ENCODE measurements around the gene PLA2G4A. TPM values are rescaled to one million over a fixed set of nuclear protein-coding genes. Genes with fewer than 3 reads are reported as not detected.

Gene PLA2G4A
- total and polyA plus RNA-seq, 2 donors (not counting 1 experiment from before 2014, with no cell fraction given) = 2.8 to 5.8 TPM

DNA sequence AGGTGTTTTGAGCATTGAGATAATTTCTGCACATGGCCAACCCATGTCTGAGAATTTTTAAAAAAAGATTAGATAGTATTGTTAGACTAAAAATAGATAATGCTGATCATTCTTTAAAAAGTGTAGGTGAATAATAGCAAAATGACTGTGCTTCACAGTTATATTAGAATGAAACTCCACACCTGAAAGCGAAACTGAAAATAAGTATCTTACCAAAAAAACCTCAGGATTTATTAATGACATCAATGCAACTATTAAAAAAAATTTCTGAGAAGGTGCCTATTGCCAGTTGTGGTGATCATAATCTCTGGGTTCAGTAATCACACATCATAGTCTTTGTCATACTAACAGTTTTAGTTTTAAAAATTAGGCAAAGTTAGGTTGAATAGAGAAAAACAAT lies 36.5 kb downstream of the PLA2G4A start:
- Histone ChIP-seq H3K9ac (ENCODE audit: insufficient read depth, low read length) (no peak overlapping the region), H3K79me2 (ENCODE audit: control insufficient read depth, insufficient read depth, low read length) (no peaks in the 10 kb centered on the region), H3K9me3 (ENCODE audit: control insufficient read depth, insufficient read depth, low read depth, low read length) (no peaks in the 10 kb centered on the region), H3K4me2 (ENCODE audit: extremely low read depth, insufficient read depth, low read length) (no peak overlapping the region), H3K4me3 (replicated peaks in 1 of 4; ENCODE audit: control extremely low read depth in 1 of 4, insufficient read depth in 1 of 4, low read depth in 3 of 4, low read length in 4 of 4) (no peak overlapping the region), H2AFZ (ENCODE audit: low read length) (no peak overlapping the region), H3K4me1 (ENCODE audit: control insufficient read depth, extremely low read depth, insufficient read depth, low read length) (no peaks in the 10 kb centered on the region), H3K36me3 (ENCODE audit: control insufficient read depth, insufficient read depth, low read length) (no peaks in the 10 kb centered on the region), H3K27me3 (ENCODE audit: control insufficient read depth, insufficient read depth, low read length) (no peaks in the 10 kb centered on the region), H3K27ac (ENCODE audit: insufficient read depth, low read length) (no peak overlapping the region), H4K20me1 (ENCODE audit: control insufficient read depth, extremely low read depth, insufficient read depth, low read length) (no peaks in the 10 kb centered on the region)
- TF ChIP-seq, protein P1, sequence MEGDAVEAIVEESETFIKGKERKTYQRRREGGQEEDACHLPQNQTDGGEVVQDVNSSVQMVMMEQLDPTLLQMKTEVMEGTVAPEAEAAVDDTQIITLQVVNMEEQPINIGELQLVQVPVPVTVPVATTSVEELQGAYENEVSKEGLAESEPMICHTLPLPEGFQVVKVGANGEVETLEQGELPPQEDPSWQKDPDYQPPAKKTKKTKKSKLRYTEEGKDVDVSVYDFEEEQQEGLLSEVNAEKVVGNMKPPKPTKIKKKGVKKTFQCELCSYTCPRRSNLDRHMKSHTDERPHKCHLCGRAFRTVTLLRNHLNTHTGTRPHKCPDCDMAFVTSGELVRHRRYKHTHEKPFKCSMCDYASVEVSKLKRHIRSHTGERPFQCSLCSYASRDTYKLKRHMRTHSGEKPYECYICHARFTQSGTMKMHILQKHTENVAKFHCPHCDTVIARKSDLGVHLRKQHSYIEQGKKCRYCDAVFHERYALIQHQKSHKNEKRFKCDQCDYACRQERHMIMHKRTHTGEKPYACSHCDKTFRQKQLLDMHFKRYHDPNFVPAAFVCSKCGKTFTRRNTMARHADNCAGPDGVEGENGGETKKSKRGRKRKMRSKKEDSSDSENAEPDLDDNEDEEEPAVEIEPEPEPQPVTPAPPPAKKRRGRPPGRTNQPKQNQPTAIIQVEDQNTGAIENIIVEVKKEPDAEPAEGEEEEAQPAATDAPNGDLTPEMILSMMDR (conservative IDR thresholded peaks at IDR 0.05 in 1 of 2, IDR thresholded peaks at IDR 0.05 in 1 of 2; ENCODE audit: low read depth in 1 of 2, low read length in 2 of 2) = no peak
- no peak for TF ChIP-seq EZH2 (IDR thresholded peaks at IDR 0.05; ENCODE audit: low read length, missing control alignments)
- DNase-seq (ENCODE audit: low read depth in 2 of 2) = no peak

DNA sequence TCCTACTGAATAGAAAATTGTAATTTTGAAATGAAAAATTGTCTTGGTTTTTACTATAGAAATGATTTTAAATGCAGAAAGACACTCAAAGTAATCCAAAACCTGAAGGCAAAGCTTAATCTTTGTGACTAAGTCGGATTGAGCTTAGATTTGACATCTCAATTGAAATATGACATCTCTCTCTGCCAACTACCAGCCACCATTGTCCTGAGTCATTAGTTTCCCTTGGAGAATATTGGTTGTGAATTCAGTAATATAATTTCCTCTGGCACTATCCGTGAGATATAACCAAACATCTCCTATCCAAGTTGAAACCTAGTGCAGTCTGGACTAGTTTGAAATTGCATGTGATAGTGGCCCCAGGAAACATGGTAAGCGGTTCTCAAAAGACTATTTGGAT lies 37.1 kb downstream of the PLA2G4A start:
- Histone ChIP-seq H3K4me1 (ENCODE audit: control insufficient read depth, extremely low read depth, insufficient read depth, low read length) (no peaks in the 10 kb centered on the region), H3K9ac (ENCODE audit: insufficient read depth, low read length) (no peak overlapping the region), H3K27me3 (ENCODE audit: control insufficient read depth, insufficient read depth, low read length) (no peaks in the 10 kb centered on the region), H2AFZ (ENCODE audit: low read length) (no peak overlapping the region), H3K4me3 (replicated peaks in 1 of 4; ENCODE audit: control extremely low read depth in 1 of 4, insufficient read depth in 1 of 4, low read depth in 3 of 4, low read length in 4 of 4) (no peak overlapping the region), H4K20me1 (ENCODE audit: control insufficient read depth, extremely low read depth, insufficient read depth, low read length) (no peaks in the 10 kb centered on the region), H3K4me2 (ENCODE audit: extremely low read depth, insufficient read depth, low read length) (no peak overlapping the region), H3K9me3 (ENCODE audit: control insufficient read depth, insufficient read depth, low read depth, low read length) (no peaks in the 10 kb centered on the region), H3K36me3 (ENCODE audit: control insufficient read depth, insufficient read depth, low read length) (no peaks in the 10 kb centered on the region), H3K79me2 (ENCODE audit: control insufficient read depth, insufficient read depth, low read length) (no peaks in the 10 kb centered on the region), H3K27ac (ENCODE audit: insufficient read depth, low read length) (no peak overlapping the region)
- no peak for DNase-seq (ENCODE audit: low read depth in 2 of 2)
- no peak for TF ChIP-seq EZH2 (IDR thresholded peaks at IDR 0.05; ENCODE audit: low read length, missing control alignments)
- TF ChIP-seq, protein P1 (conservative IDR thresholded peaks at IDR 0.05 in 1 of 2, IDR thresholded peaks at IDR 0.05 in 1 of 2; ENCODE audit: low read depth in 1 of 2, low read length in 2 of 2) = no peak

DNA sequence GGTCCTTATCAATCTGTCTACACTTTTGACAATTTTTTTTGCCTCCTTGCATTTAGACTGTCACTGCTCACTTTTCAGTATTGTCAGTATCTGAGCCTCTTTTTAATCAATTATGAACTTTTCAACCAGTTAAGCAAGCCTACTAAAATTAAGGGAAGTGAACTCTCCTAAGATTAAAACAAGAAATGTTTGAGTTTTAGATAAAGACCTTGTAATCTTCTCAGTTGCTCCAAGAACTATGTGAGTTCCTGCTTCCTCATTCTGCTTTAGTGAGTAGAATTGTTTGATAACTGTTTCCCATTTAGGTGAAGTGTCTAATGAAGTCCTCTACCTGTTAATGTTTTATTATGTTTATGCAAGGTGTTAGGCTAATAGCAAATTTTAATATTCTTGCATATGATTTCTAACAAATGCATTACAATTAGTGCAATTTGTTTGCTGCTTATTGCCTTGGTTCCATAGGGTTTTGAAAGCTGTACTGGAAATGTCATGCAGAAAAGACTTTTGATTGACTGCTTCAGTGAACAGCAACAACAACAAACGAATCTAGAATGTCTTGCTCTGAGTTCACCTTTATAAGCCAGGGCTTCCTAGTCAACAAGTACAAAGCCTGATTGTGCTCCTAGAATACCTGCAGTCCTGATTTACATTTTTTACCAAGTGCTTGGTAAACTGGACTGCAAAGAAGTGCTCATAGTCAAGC lies 40.9 kb downstream of the PLA2G4A start:
- no peaks in the 10 kb centered on the region for H3K79me2 ChIP-seq (ENCODE audit: control insufficient read depth, insufficient read depth, low read length)
- no peak overlapping the region for H3K4me2 ChIP-seq (ENCODE audit: extremely low read depth, insufficient read depth, low read length)
- no peak for DNase-seq (ENCODE audit: low read depth in 2 of 2)
- H3K36me3 ChIP-seq (ENCODE audit: control insufficient read depth, insufficient read depth, low read length) = no peaks in the 10 kb centered on the region
- no peak overlapping the region for H2AFZ ChIP-seq (ENCODE audit: low read length)
- no peak overlapping the region for H3K9ac ChIP-seq (ENCODE audit: insufficient read depth, low read length)
- H4K20me1 ChIP-seq (ENCODE audit: control insufficient read depth, extremely low read depth, insufficient read depth, low read length) = no peaks in the 10 kb centered on the region
- H3K27me3 ChIP-seq (ENCODE audit: control insufficient read depth, insufficient read depth, low read length) = no peaks in the 10 kb centered on the region
- no peaks in the 10 kb centered on the region for H3K4me1 ChIP-seq (ENCODE audit: control insufficient read depth, extremely low read depth, insufficient read depth, low read length)
- H3K9me3 ChIP-seq (ENCODE audit: control insufficient read depth, insufficient read depth, low read depth, low read length) = no peaks in the 10 kb centered on the region
- no peak overlapping the region for H3K27ac ChIP-seq (ENCODE audit: insufficient read depth, low read length)
- no peak overlapping the region for H3K4me3 ChIP-seq (replicated peaks in 1 of 4; ENCODE audit: control extremely low read depth in 1 of 4, insufficient read depth in 1 of 4, low read depth in 3 of 4, low read length in 4 of 4)
- TF ChIP-seq EZH2 (IDR thresholded peaks at IDR 0.05; ENCODE audit: low read length, missing control alignments) = no peak
- TF ChIP-seq, protein P1 (conservative IDR thresholded peaks at IDR 0.05 in 1 of 2, IDR thresholded peaks at IDR 0.05 in 1 of 2; ENCODE audit: low read depth in 1 of 2, low read length in 2 of 2) = no peak

Measured in fibroblast of lung (primary cell).